Upper lobe of right lung (tissue), 1 donor: ENCODE results near the gene CORT. TPM values are rescaled to one million over a fixed set of nuclear protein-coding genes. Genes with fewer than 3 reads are reported as not detected.

ENCODE experiments used
- ATAC-seq: fragments of 200-7000 bp; cut with Tn5 transposase; one replicate; pipeline ENCODE4 v1.9.1; 2020; ENCODE audit warnings: mild to moderate bottlenecking, moderate library complexity
- DNase-seq: peaks from one replicate; pipeline ENCODE4 v3.0.0-alpha.2; 2020
- H3K27ac ChIP-seq: fragments of 200-600 bp; one replicate; pipeline ENCODE4 v1.8.0; 2022
- H3K27me3 ChIP-seq: fragments of 200-600 bp; one replicate; pipeline ENCODE4 v1.8.0; 2022; ENCODE audit warnings: mild to moderate bottlenecking
- H3K36me3 ChIP-seq: fragments of 200-600 bp; one replicate; pipeline ENCODE4 v1.8.0; 2022
- H3K4me1 ChIP-seq: fragments of 200-600 bp; one replicate; pipeline ENCODE4 v1.8.0; 2022
- H3K4me3 ChIP-seq: fragments of 200-600 bp; one replicate; pipeline ENCODE4 v1.8.0; 2022; ENCODE audit warnings: mild to moderate bottlenecking
- H3K9me3 ChIP-seq: fragments of 200-600 bp; one replicate; pipeline ENCODE4 v1.8.0; 2022
- intact Hi-C: fragments of 100-400 bp; cut with DNase I; formaldehyde crosslinking; loops from one replicate; pipeline ENCODE4 v1.11.0; 2022
- total RNA-seq: library from RNA; stranded (reverse); fragmentation: NEBNext Ultra II Directional; extraction: Animal tissue kit (Norgen Biotek cat#: 25700); gene quantifications from one replicate; pipeline ENCODE4 v1.2.1, GENCODE V29; 2021
- TF ChIP-seq, protein P1 (sequence below): fragments of 200-600 bp; IDR thresholded peaks from one replicate; pipeline ENCODE4 v1.8.0; 2022; ENCODE audit warnings: antibody characterized with exemption
- donor health status: DM: no; HTN: yes; CAD: no; lungs with severe emphysema.

Gene CORT
- total RNA-seq, 1 donor from 2014 or later: not detected

DNA sequence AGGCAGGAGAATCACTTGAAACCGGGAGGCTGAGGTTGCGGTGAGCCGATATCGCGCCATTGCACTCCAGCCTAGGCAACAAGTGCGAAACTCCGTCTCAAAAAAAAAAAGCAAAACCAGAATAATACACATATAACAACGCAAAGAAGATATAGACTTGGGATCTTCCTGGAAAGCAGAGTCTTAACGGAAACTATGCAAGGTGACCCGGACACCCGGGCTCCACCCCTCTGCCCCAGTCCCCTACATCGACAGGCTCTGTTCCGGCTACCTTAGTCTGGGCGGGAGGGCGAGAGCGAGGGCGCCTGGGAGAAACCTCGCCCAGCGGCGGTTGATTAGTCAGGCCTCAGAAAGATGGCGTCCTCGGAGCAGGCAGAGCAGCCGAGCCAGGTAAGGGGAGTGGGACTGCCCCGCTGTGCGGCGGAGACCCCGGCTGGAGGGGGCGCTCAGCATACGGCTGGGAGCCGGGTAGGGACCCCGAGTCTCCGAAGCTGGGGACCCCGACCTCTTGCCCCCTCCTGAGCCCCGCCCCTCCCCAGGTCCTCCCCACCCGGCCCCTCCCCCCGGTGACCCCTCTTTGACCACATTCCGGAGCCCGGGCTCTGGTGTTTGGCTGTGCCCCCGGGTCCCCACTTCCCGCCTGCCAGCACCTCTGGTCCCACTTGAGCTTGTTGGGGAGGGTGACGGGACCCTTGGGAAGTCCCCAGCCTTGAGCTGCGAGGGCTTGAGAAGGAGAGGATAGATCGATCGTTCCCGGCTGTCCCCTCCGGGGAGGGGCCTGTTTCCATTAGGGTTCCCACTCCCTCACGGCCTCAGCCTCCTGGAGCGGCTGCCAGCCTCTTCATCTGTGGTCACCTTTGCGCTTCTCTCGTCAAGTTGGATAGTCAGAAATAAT, 25.0 kb downstream of the CORT start, which contains the start of gene PEX14:
Gene PEX14, plus strand, starts transcription at position 338 of the 895 bp plus-strand sequence. Its CDS starts 17 bp downstream, at position 355.
- H3K4me3 ChIP-seq: peak within 1 kb of the TSS; percentile 86
- H3K36me3 ChIP-seq: no peaks in the 10 kb centered on the region
- DNase-seq (peak; percentile 93), ATAC-seq (peak; percentile 95)
- no peaks in the 10 kb centered on the region for H3K27me3 ChIP-seq
- H3K9me3 ChIP-seq: no peaks in the 10 kb centered on the region
- H3K4me1 ChIP-seq: peaks cover 24% of the 10 kb centered on the region
- TF ChIP-seq, protein P1, sequence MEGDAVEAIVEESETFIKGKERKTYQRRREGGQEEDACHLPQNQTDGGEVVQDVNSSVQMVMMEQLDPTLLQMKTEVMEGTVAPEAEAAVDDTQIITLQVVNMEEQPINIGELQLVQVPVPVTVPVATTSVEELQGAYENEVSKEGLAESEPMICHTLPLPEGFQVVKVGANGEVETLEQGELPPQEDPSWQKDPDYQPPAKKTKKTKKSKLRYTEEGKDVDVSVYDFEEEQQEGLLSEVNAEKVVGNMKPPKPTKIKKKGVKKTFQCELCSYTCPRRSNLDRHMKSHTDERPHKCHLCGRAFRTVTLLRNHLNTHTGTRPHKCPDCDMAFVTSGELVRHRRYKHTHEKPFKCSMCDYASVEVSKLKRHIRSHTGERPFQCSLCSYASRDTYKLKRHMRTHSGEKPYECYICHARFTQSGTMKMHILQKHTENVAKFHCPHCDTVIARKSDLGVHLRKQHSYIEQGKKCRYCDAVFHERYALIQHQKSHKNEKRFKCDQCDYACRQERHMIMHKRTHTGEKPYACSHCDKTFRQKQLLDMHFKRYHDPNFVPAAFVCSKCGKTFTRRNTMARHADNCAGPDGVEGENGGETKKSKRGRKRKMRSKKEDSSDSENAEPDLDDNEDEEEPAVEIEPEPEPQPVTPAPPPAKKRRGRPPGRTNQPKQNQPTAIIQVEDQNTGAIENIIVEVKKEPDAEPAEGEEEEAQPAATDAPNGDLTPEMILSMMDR: no peak
- peak within 1 kb of the TSS; percentile 84 for H3K27ac ChIP-seq
- intact Hi-C loops: no loop called here

DNA sequence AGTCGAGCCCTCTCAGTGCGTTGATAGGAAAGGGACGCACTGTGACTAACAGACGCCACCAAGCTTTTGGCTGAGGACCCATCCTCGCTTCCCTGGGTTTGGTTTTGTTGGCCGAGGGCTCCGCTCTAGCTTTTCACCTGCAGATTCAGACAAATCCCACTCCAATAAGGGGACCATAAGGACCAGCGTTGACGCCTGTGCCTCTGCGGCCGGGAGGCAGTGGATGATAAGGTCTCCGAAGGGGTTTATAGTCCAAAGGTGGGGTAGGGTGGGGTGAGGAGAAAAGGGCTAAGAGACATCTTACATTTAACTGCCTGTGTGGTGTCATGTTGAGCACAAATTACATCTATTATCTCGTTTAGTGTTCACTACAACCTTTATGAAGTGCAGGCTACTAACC, 25.7 kb downstream of the CORT start:
- H3K27ac ChIP-seq: peak overlapping the region; percentile 84
- H3K9me3 ChIP-seq: no peaks in the 10 kb centered on the region
- ATAC-seq (no peak), DNase-seq (no peak)
- TF ChIP-seq, protein P1: no peak
- H3K36me3 ChIP-seq: no peaks in the 10 kb centered on the region
- H3K27me3 ChIP-seq: no peaks in the 10 kb centered on the region
- intact Hi-C loops: no loop called here
- H3K4me1 ChIP-seq: peaks cover 24% of the 10 kb centered on the region
- H3K4me3 ChIP-seq: peak overlapping the region; percentile 86

DNA sequence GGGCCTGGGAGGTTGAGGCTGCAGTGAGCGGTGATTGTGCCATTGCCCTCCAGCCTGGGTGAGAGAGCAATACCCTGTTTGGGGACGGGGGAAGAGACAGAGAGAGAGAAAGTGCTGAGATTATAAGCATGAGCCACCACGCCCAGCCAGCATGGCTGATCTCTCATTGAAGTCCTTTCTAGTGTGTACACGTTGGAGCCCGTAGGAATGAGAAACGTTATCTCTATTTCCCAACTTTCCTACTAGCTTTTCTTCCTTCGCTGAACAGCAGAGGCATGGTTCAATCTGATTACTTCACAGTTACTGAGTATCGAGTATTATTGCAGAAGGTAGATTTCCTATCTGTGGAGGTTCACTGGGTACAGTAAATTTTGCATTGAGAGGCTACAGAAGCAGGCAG, 29.5 kb downstream of the CORT start:
- no peak for ATAC-seq
- H3K27ac ChIP-seq: no peak overlapping the region
- peak; percentile 16 for DNase-seq
- no peak overlapping the region for H3K4me3 ChIP-seq
- TF ChIP-seq, protein P1: no peak
- H3K36me3 ChIP-seq: no peaks in the 10 kb centered on the region
- intact Hi-C loops: no loop called here
- no peaks in the 10 kb centered on the region for H3K9me3 ChIP-seq
- H3K4me1 ChIP-seq: peaks cover 11% of the 10 kb centered on the region
- no peaks in the 10 kb centered on the region for H3K27me3 ChIP-seq

DNA sequence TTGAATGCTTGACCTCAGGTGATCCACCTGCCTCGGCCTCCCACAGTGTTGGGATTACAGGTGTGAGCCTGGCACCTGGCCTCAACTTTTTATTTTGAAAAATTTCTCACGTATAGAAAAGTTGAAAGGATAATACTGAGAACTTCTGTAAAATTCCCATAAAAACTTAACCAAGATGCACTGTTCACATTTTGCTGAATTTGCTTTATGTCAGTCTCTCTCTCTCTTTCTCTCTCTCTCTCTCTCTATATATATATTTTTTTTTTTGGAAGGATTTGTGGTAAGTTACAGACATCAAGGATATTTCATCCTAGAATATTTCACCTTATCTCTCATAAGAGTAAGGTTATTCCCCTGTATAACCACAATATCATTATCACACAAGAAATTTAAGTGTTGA, 30.8 kb downstream of the CORT start:
- H3K4me1 ChIP-seq: peaks cover 8% of the 10 kb centered on the region
- no peak for ATAC-seq
- H3K27me3 ChIP-seq: no peaks in the 10 kb centered on the region

DNA sequence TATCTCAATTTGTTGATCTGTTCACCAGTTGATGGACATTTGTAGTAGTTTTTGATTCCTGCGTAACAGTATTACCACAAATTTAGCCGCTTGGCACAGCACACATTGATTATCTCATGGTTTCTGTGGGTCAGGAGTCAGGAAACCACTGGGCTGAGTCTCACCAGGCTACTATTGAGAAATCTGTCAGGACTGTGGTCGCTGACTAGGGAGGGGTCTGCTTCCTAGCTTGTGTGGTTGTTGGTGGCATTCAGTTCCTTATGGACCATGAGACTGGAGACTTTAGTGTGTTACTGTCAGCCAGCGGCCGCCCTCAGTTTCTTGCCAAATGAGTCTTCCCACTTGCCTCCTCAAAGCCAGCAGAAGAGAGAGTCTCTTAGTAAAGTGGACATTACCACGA, 34.7 kb downstream of the CORT start:
- no peaks in the 10 kb centered on the region for H3K36me3 ChIP-seq
- H3K4me3 ChIP-seq: no peak overlapping the region
- no peaks in the 10 kb centered on the region for H3K9me3 ChIP-seq
- H3K27ac ChIP-seq: peak overlapping the region; percentile 24
- intact Hi-C loops: no loop called here
- TF ChIP-seq, protein P1: no peak
- H3K27me3 ChIP-seq: no peaks in the 10 kb centered on the region
- peak; percentile 97 for ATAC-seq
- DNase-seq: peak; percentile 71
- no peaks in the 10 kb centered on the region for H3K4me1 ChIP-seq

More for the DNA sequence above, 30.8 kb downstream of the CORT start:
- Histone ChIP-seq H3K4me3 (no peak overlapping the region), H3K9me3 (no peaks in the 10 kb centered on the region), H3K27ac (no peak overlapping the region), H3K36me3 (no peaks in the 10 kb centered on the region)
- TF ChIP-seq, protein P1: no peak
- intact Hi-C loops: no loop called here
- DNase-seq: no peak
